ENCODE results near the gene C1orf198.

C1orf198 gene

GRCh38 chr1:230892018-230892491, 23.7 kb upstream of the C1orf198 start:
- no peak for DNase-seq (ENCODE audit: low spot score)

DNA sequence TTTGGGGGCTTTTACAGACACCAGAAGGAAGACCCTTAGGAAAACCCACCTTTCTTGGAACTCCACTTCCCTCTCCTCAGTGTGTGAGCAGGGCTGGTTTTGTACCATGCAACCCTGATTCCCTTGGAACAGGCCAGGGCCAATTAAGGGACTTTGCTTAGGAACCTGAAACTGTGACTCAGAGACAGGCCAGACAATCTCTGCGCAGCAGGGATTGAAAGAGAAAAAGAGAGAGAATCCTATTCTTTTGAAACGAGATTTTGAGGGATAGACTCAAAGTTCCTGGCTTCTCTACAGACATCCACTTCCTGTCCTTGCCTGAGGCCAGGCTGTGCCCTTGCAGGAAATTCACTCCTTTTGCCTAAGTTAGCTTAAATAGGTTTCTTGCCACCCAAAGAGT, 23.1 kb upstream of the C1orf198 start:
- no peak for DNase-seq (ENCODE audit: low spot score)

DNA sequence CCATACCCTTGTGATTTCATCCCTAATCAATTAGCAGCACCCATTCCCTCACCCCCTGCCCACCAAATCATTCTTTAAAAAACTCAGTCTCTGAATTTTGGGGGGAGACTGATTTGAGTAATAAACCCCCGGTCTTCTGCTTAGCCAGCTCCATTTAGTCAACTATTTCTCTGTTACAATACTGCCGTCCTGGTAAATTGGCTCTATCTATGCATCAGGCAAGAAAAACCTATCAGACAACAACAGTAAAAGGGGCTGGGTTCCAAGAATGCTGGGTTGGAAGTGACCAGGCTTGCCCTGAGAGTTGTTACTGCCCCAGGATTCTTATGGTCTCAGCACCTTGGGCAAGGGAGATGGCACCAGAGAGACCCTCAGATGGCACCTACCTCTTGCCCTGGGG, 16.3 kb upstream of the C1orf198 start:
- DNase-seq (ENCODE audit: low spot score), result no peak

DNA sequence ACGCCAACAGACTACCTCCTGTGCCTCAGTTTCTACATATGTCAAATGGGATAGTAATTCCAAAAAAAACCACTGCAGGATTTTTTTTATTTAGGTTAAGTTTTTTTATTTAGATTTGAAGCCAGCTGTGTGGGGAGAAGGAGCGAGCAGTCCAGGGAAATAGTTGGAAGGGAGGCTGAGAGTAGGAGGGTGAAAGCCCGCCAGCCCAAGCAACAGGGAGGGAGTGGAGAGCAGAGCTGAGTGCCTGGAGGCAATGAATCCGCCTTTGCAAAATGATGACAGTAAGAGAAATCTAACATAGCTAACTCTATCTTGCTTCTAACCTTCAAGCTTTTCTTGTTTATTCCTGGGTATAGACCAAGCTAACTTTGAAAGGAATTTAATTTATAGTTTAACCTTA, 15.6 kb upstream of the C1orf198 start:
- no peak for DNase-seq (ENCODE audit: low spot score)

DNA sequence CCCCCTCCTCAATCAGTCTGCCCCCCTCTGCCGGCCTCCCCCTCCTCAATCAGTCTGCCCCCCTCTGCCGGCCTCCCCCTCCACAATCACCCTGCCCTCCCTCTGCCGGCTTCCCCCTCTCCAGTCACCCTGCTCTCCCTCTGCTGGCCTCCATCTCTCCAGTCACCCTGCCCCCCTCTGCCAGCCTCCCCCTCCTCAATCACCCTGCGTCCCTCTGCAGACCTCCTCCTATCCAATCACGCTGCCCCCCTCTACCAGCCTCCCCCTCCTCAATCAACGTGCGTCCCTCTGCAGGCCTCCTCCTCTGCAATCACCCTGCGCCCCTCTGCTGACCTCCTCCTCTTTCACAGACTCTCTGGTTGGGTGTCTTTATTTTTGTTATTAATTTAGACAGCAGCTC, 11.5 kb upstream of the C1orf198 start:
- no peak for DNase-seq (ENCODE audit: low spot score)

- DNase-seq (ENCODE audit: low spot score), result no peak
These were observed 10.3 kb upstream of the C1orf198 start for GRCh38 chr1:230878591-230878990.

GRCh38 chr1:230877924-230878590, 9.7 kb upstream of the C1orf198 start:
- no peak for DNase-seq (ENCODE audit: low spot score)

GRCh38 chr1:230877146-230877923, 9.0 kb upstream of the C1orf198 start:
- DNase-seq (ENCODE audit: low spot score), result no peak

GRCh38 chr1:230876660-230877059, 8.3 kb upstream of the C1orf198 start:
- DNase-seq (ENCODE audit: low spot score), result no peak

GRCh38 chr1:230875370-230875769, 7.0 kb upstream of the C1orf198 start:
- no peak for DNase-seq (ENCODE audit: low spot score)

DNA sequence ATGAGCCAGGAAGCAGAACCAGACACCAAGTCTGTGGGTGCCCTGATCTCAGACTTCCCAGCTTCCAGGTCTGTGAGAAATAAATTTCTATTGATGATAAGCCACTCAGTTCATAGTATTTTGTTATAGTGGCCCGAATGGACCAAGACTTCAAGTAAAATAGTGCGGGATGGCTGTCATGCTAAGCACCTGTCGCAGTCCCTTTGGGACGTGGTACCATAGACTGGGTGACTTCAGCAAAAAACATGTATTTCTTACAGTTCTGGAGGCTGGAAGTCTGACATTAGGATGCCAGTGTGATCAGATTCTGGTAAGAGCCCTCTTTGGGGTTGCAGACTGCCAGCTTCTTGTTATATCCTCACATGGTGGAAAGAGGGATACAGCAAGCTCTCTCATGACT, 2.6 kb upstream of the C1orf198 start:
- no peak for DNase-seq (ENCODE audit: low spot score)

DNA sequence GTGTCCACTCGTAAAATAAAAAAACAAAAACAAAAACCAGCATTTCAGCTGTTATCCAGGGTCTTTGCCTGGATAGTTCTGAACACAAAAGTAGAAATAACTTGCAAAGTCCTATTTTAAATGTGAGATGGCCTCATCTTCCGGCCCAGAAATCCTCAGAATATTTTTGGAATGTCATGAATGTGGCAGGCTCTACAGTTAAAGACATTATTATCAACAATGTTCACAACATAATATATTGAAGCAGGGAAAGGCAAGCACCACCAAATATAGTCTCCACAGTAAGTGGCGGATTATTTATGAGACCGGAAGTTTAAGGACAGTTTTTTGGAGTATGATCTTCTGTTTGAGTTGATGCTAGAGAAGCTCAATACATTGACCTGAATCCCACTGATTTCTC, 1.2 kb upstream of the C1orf198 start:
- DNase-seq (ENCODE audit: low spot score), result no peak

GRCh38 chr1:230868736-230869385, 540 bp upstream of the C1orf198 start:
- DNase-seq (ENCODE audit: low spot score), result peak; percentile 65

DNA sequence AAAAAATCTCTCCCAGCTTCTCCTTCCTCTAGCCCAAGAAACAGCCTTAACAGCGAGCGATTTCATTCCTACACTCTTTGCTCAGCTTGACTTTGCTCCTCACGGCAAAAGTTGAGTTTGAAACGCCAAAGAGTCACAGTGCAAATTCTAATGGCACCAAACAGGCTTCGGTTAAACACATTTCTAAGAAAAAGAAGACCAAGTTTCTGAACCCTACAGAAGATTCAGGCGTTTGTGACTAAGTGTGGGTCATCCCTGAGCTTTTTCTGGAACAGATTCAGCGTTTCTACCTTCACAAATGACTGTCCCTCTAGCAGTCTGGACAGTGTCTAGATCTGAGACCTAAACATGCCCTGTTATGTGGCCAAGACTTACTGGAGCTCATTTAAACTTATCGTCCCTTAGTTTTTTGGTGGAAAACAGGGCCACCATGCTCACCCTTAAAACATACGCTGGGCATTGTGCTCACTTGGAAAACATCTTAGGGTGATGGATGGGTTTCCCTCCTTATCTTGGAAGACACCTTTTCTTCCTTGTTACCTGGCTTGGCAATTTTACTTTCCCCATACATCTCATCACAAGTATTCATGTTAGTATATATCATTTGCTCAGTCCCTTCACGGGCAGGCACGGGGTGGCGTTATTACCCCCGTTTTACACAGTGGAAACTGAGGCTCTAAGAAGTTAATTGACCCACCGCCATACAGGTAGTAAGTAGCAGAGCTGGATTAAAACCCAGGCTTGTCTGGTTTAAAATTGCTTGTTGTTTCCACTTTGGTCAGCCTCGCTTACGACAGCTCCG, 1.0 kb downstream of the C1orf198 start:
- DNase-seq (ENCODE audit: low spot score), result no peak

DNA sequence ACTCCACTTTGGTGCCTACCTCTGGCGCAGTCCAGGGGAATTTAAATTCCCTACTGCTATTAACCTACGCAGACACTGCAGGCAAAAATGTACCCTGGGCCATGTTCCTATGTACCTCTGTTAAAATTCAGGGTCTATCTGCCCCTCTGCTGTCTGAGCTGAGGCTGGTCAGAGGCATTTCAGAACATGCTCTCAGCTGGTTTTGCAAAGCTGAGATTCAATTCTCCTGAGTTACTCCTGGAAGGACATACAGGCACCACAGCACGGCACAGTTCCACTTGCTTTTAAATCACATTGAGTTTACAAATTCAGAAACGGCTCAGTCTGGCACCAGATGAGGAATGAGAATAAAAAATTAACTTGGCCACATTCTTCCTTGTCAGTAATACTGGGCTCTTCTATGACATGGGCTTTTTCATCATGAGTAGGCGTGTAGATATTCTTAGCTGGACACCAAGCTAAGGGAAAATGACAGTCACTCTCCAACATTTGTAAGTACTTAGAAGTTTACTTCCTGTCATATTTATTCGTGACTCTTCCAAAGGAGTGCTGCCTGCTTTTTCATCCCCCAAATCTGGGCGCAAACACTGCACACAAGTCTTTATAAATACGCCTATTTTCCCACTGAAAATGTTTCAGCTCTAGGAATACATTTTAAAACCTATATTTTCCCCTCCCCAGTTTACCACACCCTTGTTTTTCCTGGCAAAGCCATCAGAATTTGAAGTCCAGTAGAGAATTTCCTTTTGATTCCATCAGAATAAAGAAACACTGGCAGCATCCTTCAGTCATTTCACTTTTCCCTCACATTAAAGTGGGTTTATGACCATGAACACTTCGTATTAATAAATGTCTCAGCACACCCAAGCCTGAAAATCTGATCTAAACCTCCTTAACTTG, 1.9 kb downstream of the C1orf198 start:
- no peak for DNase-seq (ENCODE audit: low spot score)

DNA sequence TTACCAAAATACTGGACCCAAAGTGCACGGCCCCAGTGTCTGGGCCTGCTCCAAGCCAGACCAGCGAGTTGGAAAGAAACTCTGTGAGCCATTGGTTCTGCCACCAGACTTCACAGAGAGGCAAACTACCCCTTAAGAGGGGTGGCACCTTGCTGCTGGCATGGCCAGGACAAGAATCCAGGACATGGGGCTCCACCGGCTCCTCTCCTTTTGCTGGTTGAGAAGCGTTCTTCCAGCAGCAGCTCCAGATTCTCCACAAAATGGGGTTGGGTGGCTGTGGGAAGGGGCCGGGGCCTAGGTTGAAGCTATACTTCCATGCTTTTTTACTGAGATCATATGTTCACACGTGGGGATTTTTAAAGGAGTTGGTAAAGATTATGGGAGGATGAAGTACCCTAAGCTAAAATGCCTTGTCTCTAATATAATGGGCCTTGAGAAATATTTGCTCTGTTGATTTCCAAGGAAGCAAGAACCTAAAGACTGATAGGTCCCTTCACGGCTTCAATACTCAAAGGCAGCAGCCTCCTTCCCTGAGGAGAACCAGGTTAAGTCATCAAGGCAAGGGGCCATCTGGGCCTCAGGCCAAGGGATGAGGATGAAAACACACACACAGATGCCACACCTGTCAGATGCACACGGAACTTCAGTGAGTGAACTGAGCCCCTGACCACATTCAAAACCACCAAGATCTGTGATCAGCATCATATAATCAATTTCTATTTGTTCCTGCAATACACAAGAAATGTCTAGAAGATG, 3.1 kb downstream of the C1orf198 start:
- no peak for DNase-seq (ENCODE audit: low spot score)

GRCh38 chr1:230864441-230864840, 3.9 kb downstream of the C1orf198 start:
- no peak for DNase-seq (ENCODE audit: low spot score)

GRCh38 chr1:230863449-230863848, 4.9 kb downstream of the C1orf198 start:
- DNase-seq (ENCODE audit: low spot score), result no peak

GRCh38 chr1:230861970-230862595, 6.2 kb downstream of the C1orf198 start:
- DNase-seq (ENCODE audit: low spot score), result no peak

DNA sequence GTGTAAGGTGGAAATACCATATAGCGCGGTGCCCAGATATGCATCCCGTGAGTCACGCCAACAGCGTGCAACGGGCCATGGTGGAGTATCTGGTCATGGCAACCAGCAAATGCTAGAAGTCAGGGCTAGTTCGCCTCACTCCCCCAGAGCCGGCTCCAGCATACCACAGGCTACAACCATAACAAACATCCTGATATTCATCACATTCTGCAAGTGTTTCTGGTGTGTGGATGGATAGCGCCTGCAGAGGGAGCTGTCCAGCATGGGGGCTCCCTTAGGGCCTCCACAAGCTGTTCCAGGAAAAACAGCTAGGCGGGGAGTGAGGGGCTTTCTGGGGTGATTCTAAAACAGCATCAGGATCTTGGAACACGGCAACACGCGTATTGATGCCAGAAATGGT, 6.8 kb downstream of the C1orf198 start:
- DNase-seq (ENCODE audit: low spot score), result no peak
